ENCODE measurements around the gene INSYN1.

GRCh38 chr15:73749533-73749932, 3.6 kb downstream of the INSYN1 start:
- no peak for TF ChIP-seq EP300 (IDR thresholded peaks at IDR 0.05; ENCODE audit: low read depth)
- TF ChIP-seq POLR2AphosphoS5 (IDR thresholded peaks at IDR 0.05): no peak
- no peak for TF ChIP-seq POLR2A (IDR thresholded peaks at IDR 0.05)
- no peak for TF ChIP-seq CTCF (IDR thresholded peaks at IDR 0.05)
